GM12878 (cell line): ENCODE results near the gene SHC2.

Experiments
- CTCF ChIP-seq, 3 experiments: IDR thresholded peaks in 2 of 3; conservative IDR thresholded peaks in 1 of 3; 2 replicates each; pipeline ENCODE4 v1.5.1; 2011; ENCODE audit warnings: low read depth in 3 of 3, low read length in 3 of 3, mild to moderate bottlenecking in 3 of 3, control low read depth in 2 of 3, moderate library complexity in 2 of 3, inconsistent platforms in 1 of 3, mixed read lengths in 1 of 3; ENCODE audit not compliant: control insufficient read depth in 2 of 3, insufficient read depth in 1 of 3; ENCODE audit errors: extremely low read depth in 1 of 3
- EZH2 ChIP-seq: IDR thresholded peaks from 2 replicates; pipeline ENCODE4 v1.6.1; 2012; ENCODE audit warnings: low read depth, mild to moderate bottlenecking, control low read depth, inconsistent platforms, low read length, borderline replicate concordance; ENCODE audit not compliant: control insufficient read depth
- NR2C2 ChIP-seq: IDR thresholded peaks from 2 replicates; pipeline ENCODE4 v1.6.1; 2011; ENCODE audit warnings: borderline replicate concordance, low read depth; ENCODE audit not compliant: control insufficient read depth, insufficient read length
- POLR2A ChIP-seq: IDR thresholded peaks from 2 replicates; pipeline ENCODE4 v1.6.1; 2011; ENCODE audit warnings: low read depth, mild to moderate bottlenecking, low read length
- POLR2AphosphoS5 ChIP-seq: IDR thresholded peaks from 2 replicates; pipeline ENCODE4 v1.6.1; 2011; ENCODE audit warnings: mild to moderate bottlenecking, low read length, inconsistent platforms
- TF ChIP-seq, protein P1 (sequence below): IDR thresholded peaks from 2 replicates; pipeline ENCODE4 v1.6.1; 2011; ENCODE audit warnings: borderline replicate concordance, low read depth, mild to moderate bottlenecking, moderate library complexity, mixed read lengths, low read length; ENCODE audit not compliant: insufficient read depth; ENCODE audit errors: extremely low read length
- TF ChIP-seq, protein P2 (sequence below): fragments of 450-650 bp; formaldehyde crosslinking; IDR thresholded peaks from 2 replicates; pipeline ENCODE4 v1.5.0; 2022; ENCODE audit warnings: mild to moderate bottlenecking, missing genetic modification characterization

GRCh38 chr19:402786-403185 is 58.0 kb downstream of the SHC2 start:
- no peak for TF ChIP-seq NR2C2
- TF ChIP-seq POLR2A: no peak
- no peak for TF ChIP-seq EZH2
- no peak for TF ChIP-seq POLR2AphosphoS5
- TF ChIP-seq, protein P1, sequence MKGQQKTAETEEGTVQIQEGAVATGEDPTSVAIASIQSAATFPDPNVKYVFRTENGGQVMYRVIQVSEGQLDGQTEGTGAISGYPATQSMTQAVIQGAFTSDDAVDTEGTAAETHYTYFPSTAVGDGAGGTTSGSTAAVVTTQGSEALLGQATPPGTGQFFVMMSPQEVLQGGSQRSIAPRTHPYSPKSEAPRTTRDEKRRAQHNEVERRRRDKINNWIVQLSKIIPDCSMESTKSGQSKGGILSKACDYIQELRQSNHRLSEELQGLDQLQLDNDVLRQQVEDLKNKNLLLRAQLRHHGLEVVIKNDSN: no peak
- TF ChIP-seq, protein P2, sequence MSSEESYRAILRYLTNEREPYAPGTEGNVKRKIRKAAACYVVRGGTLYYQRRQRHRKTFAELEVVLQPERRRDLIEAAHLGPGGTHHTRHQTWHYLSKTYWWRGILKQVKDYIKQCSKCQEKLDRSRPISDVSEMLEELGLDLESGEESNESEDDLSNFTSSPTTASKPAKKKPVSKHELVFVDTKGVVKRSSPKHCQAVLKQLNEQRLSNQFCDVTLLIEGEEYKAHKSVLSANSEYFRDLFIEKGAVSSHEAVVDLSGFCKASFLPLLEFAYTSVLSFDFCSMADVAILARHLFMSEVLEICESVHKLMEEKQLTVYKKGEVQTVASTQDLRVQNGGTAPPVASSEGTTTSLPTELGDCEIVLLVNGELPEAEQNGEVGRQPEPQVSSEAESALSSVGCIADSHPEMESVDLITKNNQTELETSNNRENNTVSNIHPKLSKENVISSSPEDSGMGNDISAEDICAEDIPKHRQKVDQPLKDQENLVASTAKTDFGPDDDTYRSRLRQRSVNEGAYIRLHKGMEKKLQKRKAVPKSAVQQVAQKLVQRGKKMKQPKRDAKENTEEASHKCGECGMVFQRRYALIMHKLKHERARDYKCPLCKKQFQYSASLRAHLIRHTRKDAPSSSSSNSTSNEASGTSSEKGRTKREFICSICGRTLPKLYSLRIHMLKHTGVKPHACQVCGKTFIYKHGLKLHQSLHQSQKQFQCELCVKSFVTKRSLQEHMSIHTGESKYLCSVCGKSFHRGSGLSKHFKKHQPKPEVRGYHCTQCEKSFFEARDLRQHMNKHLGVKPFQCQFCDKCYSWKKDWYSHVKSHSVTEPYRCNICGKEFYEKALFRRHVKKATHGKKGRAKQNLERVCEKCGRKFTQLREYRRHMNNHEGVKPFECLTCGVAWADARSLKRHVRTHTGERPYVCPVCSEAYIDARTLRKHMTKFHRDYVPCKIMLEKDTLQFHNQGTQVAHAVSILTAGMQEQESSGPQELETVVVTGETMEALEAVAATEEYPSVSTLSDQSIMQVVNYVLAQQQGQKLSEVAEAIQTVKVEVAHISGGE (CRISPR knock-in tag): no peak
- TF ChIP-seq CTCF (IDR thresholded peaks at IDR 0.05 in 2 of 3, conservative IDR thresholded peaks at IDR 0.05 in 1 of 3; ENCODE audit: control insufficient read depth in 2 of 3, extremely low read depth in 1 of 3, insufficient read depth in 1 of 3, low read depth in 3 of 3, low read length in 3 of 3): no peak
